Hepatocyte (in vitro differentiated cells): ENCODE results near the gene MSI2. TPM values are rescaled to one million over a fixed set of nuclear protein-coding genes. Genes with fewer than 3 reads are reported as not detected.

Source experiments
- DNase-seq: peaks from one replicate; pipeline ENCODE4 v3.0.0-alpha.2; 2016; ENCODE audit warnings: low spot score
- H2AFZ ChIP-seq: fragments of 200-600 bp; sonication (generic); 2 replicates; pipeline ENCODE4 v1.6.0; 2016; ENCODE audit warnings: antibody characterized with exemption, mild to moderate bottlenecking
- H3K27ac ChIP-seq: fragments of 200-600 bp; sonication (generic); 2 replicates; pipeline ENCODE4 v1.5.1; 2016; ENCODE audit warnings: mild to moderate bottlenecking
- H3K27me3 ChIP-seq: fragments of 200-600 bp; sonication (generic); 2 replicates; pipeline ENCODE4 v1.6.1; 2016
- H3K36me3 ChIP-seq: fragments of 200-600 bp; sonication (generic); replicated peaks from 2 replicates; pipeline ENCODE4 v1.5.1; 2016; ENCODE audit warnings: low read depth; ENCODE audit not compliant: insufficient read depth
- H3K4me1 ChIP-seq: fragments of 200-600 bp; sonication (generic); 2 replicates; pipeline ENCODE4 v1.5.1; 2016; ENCODE audit warnings: mild to moderate bottlenecking, moderate library complexity; ENCODE audit not compliant: insufficient read depth
- H3K4me2 ChIP-seq: fragments of 200-600 bp; sonication (generic); 2 replicates; pipeline ENCODE4 v1.6.0; 2016
- H3K4me3 ChIP-seq: fragments of 200-600 bp; sonication (generic); 2 replicates; pipeline ENCODE4 v1.5.1; 2016; ENCODE audit warnings: mild to moderate bottlenecking
- H3K79me2 ChIP-seq: fragments of 200-600 bp; sonication (generic); 2 replicates; pipeline ENCODE4 v1.6.0; 2017; ENCODE audit warnings: mild to moderate bottlenecking
- H3K9me2 ChIP-seq: fragments of 200-600 bp; sonication (generic); replicated peaks from 2 replicates; pipeline ENCODE4 v1.6.0; 2017; ENCODE audit warnings: mild to moderate bottlenecking; ENCODE audit not compliant: insufficient read depth
- H3K9me3 ChIP-seq: fragments of 200-600 bp; sonication (generic); 2 replicates; pipeline ENCODE4 v1.5.1; 2016; ENCODE audit warnings: low read depth, mild to moderate bottlenecking
- H4K20me1 ChIP-seq: fragments of 200-600 bp; sonication (generic); 2 replicates; pipeline ENCODE4 v1.6.0; 2016; ENCODE audit warnings: mild to moderate bottlenecking; ENCODE audit not compliant: insufficient read depth, poor library complexity, severe bottlenecking
- CTCF ChIP-seq: fragments of 200-600 bp; sonication (generic); IDR thresholded peaks from 2 replicates; pipeline ENCODE4 v1.5.1; 2016; ENCODE audit warnings: antibody characterized with exemption, mild to moderate bottlenecking; ENCODE audit not compliant: poor library complexity
- EZH2 ChIP-seq: fragments of 200-600 bp; sonication (generic); IDR thresholded peaks from 2 replicates; pipeline ENCODE4 v1.6.1; 2016; ENCODE audit warnings: antibody characterized with exemption, mild to moderate bottlenecking, borderline replicate concordance
- EZH2phosphoT487 ChIP-seq: fragments of 200-600 bp; sonication (generic); IDR thresholded peaks from one replicate; pipeline ENCODE4 v1.6.1; 2018; ENCODE audit warnings: antibody characterized with exemption, mild to moderate bottlenecking, low read depth, moderate library complexity; ENCODE audit not compliant: unreplicated experiment, severe bottlenecking
- WGBS: methylation state at CpG from one replicate; pipeline ENCODE4 v1.1.6; 2016; ENCODE audit warnings: low lambda C conversion rate; ENCODE audit errors: missing lambda C conversion rate; 5-methylcytosine and 5-hydroxymethylcytosine counted together
- polyA plus RNA-seq: library from polyadenylated mRNA; unstranded; fragments of >200 nt; fragmentation: Nextera tagmentation; extraction: Ambion mirVana; gene quantifications from 2 replicates; pipeline ENCODE4 v1.2.1, GENCODE V29; 2016
- total RNA-seq: library from RNA; depleted of rRNA; stranded (reverse); fragments of >200 nt; gene quantifications from 2 replicates; pipeline ENCODE4 v1.2.3, GENCODE V29; 2014

The MSI2 gene
- total and polyA plus RNA-seq, 2 experiments from 2014 or later: 16.1 to 60.6 TPM

- no peak for DNase-seq
- no peaks in the 10 kb centered on the region for H3K36me3 ChIP-seq
- no peaks in the 10 kb centered on the region for H4K20me1 ChIP-seq
- 80% methylated on average over 11 of the region's 11 CpGs for WGBS
- no peaks in the 10 kb centered on the region for H3K27me3 ChIP-seq
- H3K9me3 ChIP-seq: peaks cover 6% of the 10 kb centered on the region
- no peak overlapping the region for H3K27ac ChIP-seq
- no peak overlapping the region for H3K4me2 ChIP-seq
- H3K4me1 ChIP-seq: peaks cover 7% of the 10 kb centered on the region
- peaks cover 71% of the 10 kb centered on the region for H3K79me2 ChIP-seq
- no peak overlapping the region for H3K4me3 ChIP-seq
- H2AFZ ChIP-seq: no peak overlapping the region
- no peak for TF ChIP-seq CTCF
- no peak for TF ChIP-seq EZH2phosphoT487
- TF ChIP-seq EZH2: no peak
- no peaks in the 10 kb centered on the region for H3K9me2 ChIP-seq
Observed at GRCh38 chr17:57391857-57392471, 135.6 kb downstream of the MSI2 start.

GRCh38 chr17:57393368-57393767 lies 137.0 kb downstream of the MSI2 start:
- no peak for DNase-seq
- Histone ChIP-seq H3K4me3 (no peak overlapping the region), H3K36me3 (no peaks in the 10 kb centered on the region), H3K9me2 (no peaks in the 10 kb centered on the region), H2AFZ (no peak overlapping the region), H3K27me3 (no peaks in the 10 kb centered on the region), H3K9me3 (peaks cover 6% of the 10 kb centered on the region), H3K4me2 (no peak overlapping the region), H3K4me1 (peaks cover 7% of the 10 kb centered on the region), H4K20me1 (no peaks in the 10 kb centered on the region), H3K27ac (no peak overlapping the region), H3K79me2 (peaks cover 71% of the 10 kb centered on the region)
- no peak for TF ChIP-seq EZH2phosphoT487
- TF ChIP-seq CTCF: no peak
- TF ChIP-seq EZH2: no peak
- WGBS: 98% methylated on average over 6 of the region's 6 CpGs

GRCh38 chr17:57394375-57394774 lies 138.1 kb downstream of the MSI2 start:
- no peaks in the 10 kb centered on the region for H3K9me2 ChIP-seq
- peaks cover 68% of the 10 kb centered on the region for H3K79me2 ChIP-seq
- no peak overlapping the region for H3K27ac ChIP-seq
- 98% methylated on average over 2 of the region's 2 CpGs for WGBS
- no peaks in the 10 kb centered on the region for H3K36me3 ChIP-seq
- TF ChIP-seq EZH2phosphoT487: no peak
- no peak for TF ChIP-seq EZH2
- H3K4me3 ChIP-seq: no peak overlapping the region
- no peak for DNase-seq
- H2AFZ ChIP-seq: no peak overlapping the region
- peaks cover 7% of the 10 kb centered on the region for H3K4me1 ChIP-seq
- no peak overlapping the region for H3K4me2 ChIP-seq
- H3K27me3 ChIP-seq: no peaks in the 10 kb centered on the region
- H3K9me3 ChIP-seq: peaks cover 6% of the 10 kb centered on the region
- no peaks in the 10 kb centered on the region for H4K20me1 ChIP-seq

GRCh38 chr17:57395721-57396321 lies 139.5 kb downstream of the MSI2 start:
- H3K4me2 ChIP-seq: peak overlapping the region; percentile 6
- 98% methylated on average over 2 of the region's 2 CpGs for WGBS
- DNase-seq: no peak

More at GRCh38 chr17:57395721-57396321, 139.5 kb downstream of the MSI2 start:
- peak overlapping the region; percentile 17 for H3K27ac ChIP-seq
- H3K9me3 ChIP-seq: peaks cover 6% of the 10 kb centered on the region
- TF ChIP-seq EZH2 (no peak), CTCF (no peak), EZH2phosphoT487 (no peak)
- H3K36me3 ChIP-seq: no peaks in the 10 kb centered on the region
- H3K79me2 ChIP-seq: peaks cover 70% of the 10 kb centered on the region
- no peak overlapping the region for H3K4me3 ChIP-seq
- H3K9me2 ChIP-seq: no peaks in the 10 kb centered on the region
- peaks cover 7% of the 10 kb centered on the region for H3K4me1 ChIP-seq
- H2AFZ ChIP-seq: no peak overlapping the region
- no peaks in the 10 kb centered on the region for H4K20me1 ChIP-seq
- H3K27me3 ChIP-seq: no peaks in the 10 kb centered on the region
